Activated naive CD8-positive, alpha-beta T cell treated with anti-CD3 and anti-CD28 coated beads for 36 hours (primary cell): ENCODE results near the gene GRK5. TPM values are rescaled to one million over a fixed set of nuclear protein-coding genes. Genes with fewer than 3 reads are reported as not detected.

ENCODE experiments used
- DNase-seq: peaks from one replicate; pipeline ENCODE4 v3.0.0; 2021
- H3K27ac Mint-ChIP-seq: one replicate; pipeline ENCODE4 v1.8.0; 2022; ENCODE audit warnings: mild to moderate bottlenecking, moderate library complexity, mixed read lengths
- H3K27me3 Mint-ChIP-seq: one replicate; pipeline ENCODE4 v1.8.0; 2022; ENCODE audit warnings: mild to moderate bottlenecking, mixed read lengths
- H3K36me3 Mint-ChIP-seq: one replicate; pipeline ENCODE4 v1.8.0; 2021; ENCODE audit warnings: mild to moderate bottlenecking, mixed read lengths
- H3K4me1 Mint-ChIP-seq: one replicate; pipeline ENCODE4 v1.8.0; 2021; ENCODE audit warnings: mixed read lengths
- H3K4me3 Mint-ChIP-seq: one replicate; pipeline ENCODE4 v1.8.0; 2022; ENCODE audit warnings: mild to moderate bottlenecking, moderate library complexity, mixed read lengths
- H3K9me3 Mint-ChIP-seq: one replicate; pipeline ENCODE4 v1.8.0; 2022; ENCODE audit warnings: mixed read lengths
- total RNA-seq, 2 experiments: library from RNA; stranded (reverse); gene quantifications; one replicate each; pipeline ENCODE4 v1.2.3, GENCODE V29; 2021

Gene GRK5
- total RNA-seq, 2 experiments from 2014 or later, result 12.8 TPM

DNA sequence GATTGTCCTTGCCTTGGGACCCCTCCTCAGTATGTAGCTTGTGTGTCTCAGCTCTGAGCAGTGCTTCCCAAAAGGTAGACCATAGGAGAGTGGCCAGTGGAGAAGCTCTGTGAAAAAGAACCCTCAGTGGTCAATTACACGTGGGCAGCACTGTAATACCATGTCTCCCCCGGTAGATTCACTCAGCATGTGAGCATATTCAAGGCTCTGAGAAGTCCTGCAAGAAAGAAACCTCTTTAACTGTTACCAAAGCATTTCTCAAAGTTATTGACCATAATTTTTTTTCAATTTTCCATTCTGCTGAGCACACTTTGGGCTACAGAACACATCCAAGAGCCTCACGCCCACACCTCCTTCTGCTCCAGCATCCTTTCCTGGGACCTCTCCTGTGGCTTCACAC lies 192.1 kb downstream of the GRK5 start:
- DNase-seq, result no peak
- Mint-ChIP-seq H3K9me3 (no peaks in the 10 kb centered on the region), H3K27ac (no peak overlapping the region), H3K4me1 (peaks cover 9% of the 10 kb centered on the region), H3K36me3 (peaks cover 2% of the 10 kb centered on the region), H3K27me3 (no peaks in the 10 kb centered on the region), H3K4me3 (no peak overlapping the region)

DNA sequence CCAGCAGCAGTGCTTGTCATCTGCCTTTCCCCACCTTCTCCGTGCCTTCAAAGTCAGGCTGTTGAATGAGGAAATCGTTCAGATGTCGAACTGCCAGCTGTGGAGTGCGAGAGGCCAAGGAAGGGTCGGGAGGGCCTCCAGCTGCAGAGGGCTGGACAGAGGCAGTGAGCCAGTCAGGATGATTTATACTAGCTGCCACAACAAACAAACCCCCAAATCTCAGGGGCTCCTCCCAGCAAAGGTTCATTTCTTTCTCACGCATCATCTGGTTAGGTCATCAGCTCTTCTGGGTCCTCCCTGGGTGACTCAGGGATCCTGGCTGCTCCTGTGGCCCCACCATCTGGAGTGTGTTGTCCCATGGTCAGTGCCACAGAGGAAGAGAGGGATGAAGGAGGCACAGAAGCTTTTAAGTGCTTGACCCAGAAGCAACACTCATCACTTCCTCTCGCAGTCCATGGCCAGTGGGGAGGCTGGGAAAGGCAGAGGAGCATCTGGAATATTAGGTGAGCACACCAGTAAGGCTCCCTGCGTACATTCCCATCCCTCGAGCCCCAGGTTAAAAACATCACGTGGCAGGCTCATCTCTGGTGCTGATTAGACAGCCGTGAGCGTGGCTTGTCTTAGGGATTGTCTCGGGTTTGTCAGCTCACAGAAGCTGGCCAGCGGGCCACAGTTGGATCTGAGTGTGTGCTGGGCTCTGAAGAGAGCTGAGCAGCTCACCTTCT lies 194.5 kb downstream of the GRK5 start:
- H3K36me3 Mint-ChIP-seq, result peaks cover 2% of the 10 kb centered on the region
- no peak for DNase-seq
- H3K4me3 Mint-ChIP-seq, result no peak overlapping the region
- H3K27ac Mint-ChIP-seq, result no peak overlapping the region
- no peaks in the 10 kb centered on the region for H3K4me1 Mint-ChIP-seq
- H3K9me3 Mint-ChIP-seq, result no peaks in the 10 kb centered on the region
- no peaks in the 10 kb centered on the region for H3K27me3 Mint-ChIP-seq

DNA sequence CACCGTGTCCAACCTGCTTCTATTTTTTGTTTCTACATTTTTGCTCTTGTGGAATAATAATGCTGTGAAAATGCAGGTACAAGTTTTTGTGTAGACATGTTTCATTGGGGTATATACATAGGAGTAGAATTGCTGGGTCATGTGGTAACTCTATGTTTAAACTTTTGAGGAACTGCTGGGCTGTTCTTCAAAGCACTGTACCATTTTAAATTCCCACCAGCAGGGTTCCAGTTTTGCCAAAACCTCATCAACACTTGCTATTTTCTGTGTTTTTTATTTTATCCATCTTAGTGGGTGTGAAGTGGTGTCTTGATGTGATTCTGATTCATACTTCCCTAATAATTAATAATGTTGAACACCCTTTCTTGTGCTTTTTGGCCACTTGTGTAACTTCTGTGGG lies 196.6 kb downstream of the GRK5 start:
- Mint-ChIP-seq H3K27ac (no peak overlapping the region), H3K9me3 (no peaks in the 10 kb centered on the region), H3K4me3 (no peak overlapping the region), H3K27me3 (no peaks in the 10 kb centered on the region), H3K36me3 (no peaks in the 10 kb centered on the region), H3K4me1 (no peaks in the 10 kb centered on the region)
- DNase-seq, result no peak

DNA sequence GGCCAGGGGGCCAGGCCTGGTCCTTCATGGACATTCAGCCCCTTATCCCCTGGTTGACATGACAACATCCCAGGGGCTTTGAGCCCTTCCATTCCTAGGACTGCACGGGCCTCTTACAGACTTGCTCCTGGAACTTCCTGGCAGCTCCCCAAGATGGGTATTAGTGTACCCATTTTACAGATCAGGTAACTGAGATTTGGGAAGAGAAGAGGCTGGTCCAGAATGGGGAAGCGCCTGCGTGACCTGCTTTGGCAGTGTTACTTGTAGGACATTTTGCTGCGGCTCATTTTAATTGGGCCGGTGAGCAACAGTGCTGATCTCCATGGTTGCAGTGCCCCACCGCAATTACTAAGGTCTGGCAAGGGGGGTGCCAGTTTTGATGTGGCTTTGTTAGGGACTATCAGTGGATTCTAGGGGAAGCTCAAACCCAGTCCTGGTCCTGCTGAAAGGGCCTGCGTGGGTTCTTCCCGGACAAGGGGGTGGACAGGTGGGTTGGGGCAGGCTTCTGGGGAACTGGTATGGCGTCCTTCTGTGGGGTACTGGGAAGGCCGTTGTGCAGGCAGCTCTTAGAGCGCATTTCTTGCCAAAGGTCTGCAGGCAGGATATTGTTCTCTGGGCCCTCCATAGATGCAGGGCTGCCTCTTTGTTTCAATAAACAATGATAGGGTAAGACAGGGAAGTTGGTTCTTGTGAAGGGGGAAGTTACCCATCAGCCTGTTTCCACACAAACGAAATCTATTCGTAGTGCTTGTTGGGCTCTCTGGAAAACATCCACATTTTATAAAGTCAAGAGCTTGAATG lies 197.5 kb downstream of the GRK5 start:
- H3K27me3 Mint-ChIP-seq, result no peaks in the 10 kb centered on the region
- no peak for DNase-seq
- H3K27ac Mint-ChIP-seq, result no peak overlapping the region
- H3K9me3 Mint-ChIP-seq, result no peaks in the 10 kb centered on the region
- H3K4me3 Mint-ChIP-seq, result no peak overlapping the region
- H3K36me3 Mint-ChIP-seq, result no peaks in the 10 kb centered on the region
- no peaks in the 10 kb centered on the region for H3K4me1 Mint-ChIP-seq

DNA sequence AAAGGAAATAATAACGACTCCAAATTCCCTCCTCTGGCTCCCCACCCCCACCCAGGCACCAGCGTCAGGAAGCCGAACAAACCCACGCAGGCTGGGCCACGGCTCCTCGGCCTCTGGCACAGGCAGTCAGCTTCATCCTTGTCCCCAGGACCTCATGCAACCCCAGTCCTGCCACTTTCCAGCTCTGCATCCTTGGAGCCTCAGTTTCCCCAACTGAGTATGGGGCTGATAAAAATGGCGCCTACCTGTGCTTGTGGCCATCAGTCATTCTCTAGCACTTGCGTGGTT lies 198.1 kb downstream of the GRK5 start:
- H3K27ac Mint-ChIP-seq, result no peak overlapping the region
- no peak overlapping the region for H3K4me3 Mint-ChIP-seq
- no peaks in the 10 kb centered on the region for H3K36me3 Mint-ChIP-seq
- no peaks in the 10 kb centered on the region for H3K9me3 Mint-ChIP-seq
- H3K27me3 Mint-ChIP-seq, result no peaks in the 10 kb centered on the region
- no peak for DNase-seq
- no peaks in the 10 kb centered on the region for H3K4me1 Mint-ChIP-seq

DNA sequence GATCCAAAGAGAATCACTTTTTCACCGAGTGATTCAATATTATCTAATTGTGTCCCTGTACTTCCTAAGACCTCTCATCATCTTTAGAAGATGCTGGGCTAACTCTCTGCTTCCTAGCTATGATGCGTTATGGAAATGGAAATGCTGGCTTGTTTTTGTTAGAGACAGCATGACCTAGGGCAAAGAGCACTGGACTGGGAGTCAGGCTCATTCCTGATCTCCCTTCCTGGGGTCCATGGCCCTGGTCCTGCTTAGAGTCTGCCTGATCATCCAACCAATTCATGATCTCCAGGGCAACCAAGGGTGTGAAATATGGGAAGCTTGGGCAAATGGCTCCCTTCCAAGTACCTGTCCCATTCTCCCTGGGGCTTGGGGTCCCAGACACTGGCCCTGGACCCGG lies 198.8 kb downstream of the GRK5 start:
- Mint-ChIP-seq H3K27me3 (no peaks in the 10 kb centered on the region), H3K9me3 (no peaks in the 10 kb centered on the region), H3K4me3 (no peak overlapping the region), H3K27ac (no peak overlapping the region), H3K36me3 (no peaks in the 10 kb centered on the region), H3K4me1 (no peaks in the 10 kb centered on the region)
- DNase-seq, result no peak

DNA sequence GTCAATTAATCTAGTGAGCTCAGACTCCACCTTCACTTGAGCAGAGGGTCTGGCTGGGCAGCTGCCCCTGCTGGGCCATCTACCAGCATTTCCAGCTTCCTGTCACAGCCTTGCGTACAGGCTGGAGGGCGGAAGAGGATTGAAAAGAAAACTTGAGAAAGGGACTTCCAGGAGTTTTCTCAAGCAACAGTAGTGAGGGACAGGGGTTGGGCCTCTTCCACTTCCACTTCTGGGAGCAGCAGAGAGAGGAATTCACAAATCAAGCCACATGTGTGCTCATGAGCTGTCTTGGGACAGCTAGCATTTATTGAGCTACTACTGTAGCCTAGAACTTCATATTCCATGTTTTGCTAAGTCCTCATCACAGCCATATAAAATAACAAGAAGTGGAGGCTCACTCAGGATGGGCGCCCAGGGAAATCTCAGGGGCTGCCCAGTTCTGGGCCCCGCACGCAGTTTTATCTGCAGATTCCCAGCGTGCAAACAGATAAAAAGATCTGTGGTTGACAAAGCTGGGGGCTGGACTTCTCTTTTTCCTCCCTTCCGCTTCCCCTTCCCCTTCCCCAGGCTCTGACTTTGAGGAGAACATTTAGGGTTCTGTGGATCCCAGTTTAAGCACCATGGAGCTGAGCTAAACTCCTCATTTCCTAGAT lies 199.4 kb downstream of the GRK5 start:
- H3K9me3 Mint-ChIP-seq, result no peaks in the 10 kb centered on the region
- DNase-seq, result no peak
- H3K4me1 Mint-ChIP-seq, result no peaks in the 10 kb centered on the region
- no peak overlapping the region for H3K27ac Mint-ChIP-seq
- no peaks in the 10 kb centered on the region for H3K36me3 Mint-ChIP-seq
- H3K4me3 Mint-ChIP-seq, result no peak overlapping the region
- no peaks in the 10 kb centered on the region for H3K27me3 Mint-ChIP-seq

DNA sequence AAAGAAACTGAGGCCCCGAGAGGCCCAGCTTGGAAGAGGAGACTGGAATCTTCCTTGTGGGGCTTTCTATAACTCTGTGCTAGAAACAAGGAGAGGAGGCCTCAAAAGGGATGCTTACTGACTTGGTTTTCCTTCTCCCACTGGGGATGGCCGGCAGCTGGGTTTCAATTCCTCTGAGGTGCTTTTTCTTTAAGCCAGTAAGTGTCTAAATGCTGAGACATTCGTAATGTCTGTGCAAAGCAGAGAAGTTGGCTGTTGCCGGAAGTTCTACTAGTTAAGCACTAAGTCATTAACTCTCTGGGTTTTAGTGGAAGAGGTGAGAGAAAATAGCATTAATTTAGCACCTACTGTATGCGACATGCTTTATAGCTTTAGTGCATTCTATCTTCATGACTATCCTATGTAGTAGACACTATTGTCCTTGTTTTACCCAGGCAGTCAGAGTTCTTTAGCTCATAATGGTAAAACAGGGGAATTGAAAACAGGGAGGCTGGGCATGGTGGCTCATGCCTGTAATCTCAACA lies 199.9 kb downstream of the GRK5 start:
- no peaks in the 10 kb centered on the region for H3K27me3 Mint-ChIP-seq
- no peak overlapping the region for H3K27ac Mint-ChIP-seq
- H3K4me1 Mint-ChIP-seq, result no peaks in the 10 kb centered on the region

DNA sequence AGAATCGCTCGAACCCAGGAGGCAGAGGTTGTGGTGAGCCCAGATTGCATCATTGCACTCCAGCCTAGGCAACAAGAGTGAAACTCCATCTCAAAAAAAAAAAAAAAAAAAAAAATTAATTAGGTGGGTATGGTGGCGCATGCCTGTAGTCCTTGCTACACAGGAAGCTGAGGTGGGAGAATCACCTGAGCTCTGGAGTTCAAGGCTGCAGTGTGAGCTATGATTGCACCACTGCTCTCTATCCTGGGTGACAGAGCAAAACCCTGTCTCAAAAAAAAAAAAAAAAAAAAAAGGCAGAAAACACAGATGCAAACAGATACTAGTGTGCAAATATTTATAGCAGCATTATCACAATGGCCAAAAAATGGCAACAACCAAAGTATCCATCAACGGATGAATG lies 200.7 kb downstream of the GRK5 start:
- no peak overlapping the region for H3K27ac Mint-ChIP-seq
- H3K4me1 Mint-ChIP-seq, result no peaks in the 10 kb centered on the region
- no peaks in the 10 kb centered on the region for H3K9me3 Mint-ChIP-seq
- H3K4me3 Mint-ChIP-seq, result no peak overlapping the region
- DNase-seq, result no peak
- no peaks in the 10 kb centered on the region for H3K27me3 Mint-ChIP-seq
- no peaks in the 10 kb centered on the region for H3K36me3 Mint-ChIP-seq

More for the DNA sequence above, 199.9 kb downstream of the GRK5 start:
- Mint-ChIP-seq H3K4me3 (no peak overlapping the region), H3K36me3 (no peaks in the 10 kb centered on the region), H3K9me3 (no peaks in the 10 kb centered on the region)
- no peak for DNase-seq

DNA sequence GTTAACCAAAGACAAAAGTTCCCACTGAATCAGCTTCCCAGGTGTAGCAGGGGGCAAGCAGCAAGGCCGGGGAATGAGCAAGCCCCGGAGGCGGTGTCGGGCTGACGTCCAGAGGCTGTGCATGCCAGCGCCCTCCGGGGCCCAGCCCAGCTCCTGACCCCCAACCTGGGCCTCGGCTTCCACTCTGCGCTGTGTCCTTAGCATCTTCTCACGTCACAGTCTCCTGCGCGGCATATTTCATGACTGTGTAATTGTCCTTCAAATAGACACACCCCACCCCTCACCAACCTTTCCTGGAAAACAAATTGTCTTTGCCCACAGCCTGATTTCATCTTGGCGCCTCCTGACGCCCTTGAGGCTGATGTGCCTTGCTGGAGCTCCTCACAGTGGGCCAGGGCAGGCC lies 201.6 kb downstream of the GRK5 start:
- no peak overlapping the region for H3K4me3 Mint-ChIP-seq
- no peak overlapping the region for H3K27ac Mint-ChIP-seq
- no peaks in the 10 kb centered on the region for H3K36me3 Mint-ChIP-seq
- no peak for DNase-seq
- no peaks in the 10 kb centered on the region for H3K9me3 Mint-ChIP-seq
- H3K4me1 Mint-ChIP-seq, result no peaks in the 10 kb centered on the region
- no peaks in the 10 kb centered on the region for H3K27me3 Mint-ChIP-seq

DNA sequence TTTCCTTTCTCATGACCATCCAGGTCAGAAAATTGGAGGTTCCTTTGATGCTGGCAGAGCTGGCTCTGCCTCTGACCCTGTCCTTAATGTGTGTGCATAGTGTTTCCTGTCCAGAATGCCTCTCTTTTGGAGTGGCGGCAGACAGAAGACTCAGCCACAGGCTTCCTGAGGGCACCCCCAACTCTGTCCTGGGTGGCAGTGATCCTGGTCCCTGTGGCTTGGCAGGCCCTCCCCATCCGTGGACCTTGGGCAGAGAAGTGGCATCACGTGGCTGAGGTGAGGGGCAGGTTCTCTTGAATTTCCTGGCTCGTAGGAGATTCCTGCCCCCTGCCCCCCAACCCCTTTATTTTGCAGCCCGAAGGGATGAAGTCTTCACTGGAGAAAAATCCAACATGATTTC lies 202.0 kb downstream of the GRK5 start:
- no peak overlapping the region for H3K27ac Mint-ChIP-seq
- H3K27me3 Mint-ChIP-seq, result no peaks in the 10 kb centered on the region
- no peaks in the 10 kb centered on the region for H3K4me1 Mint-ChIP-seq
- H3K36me3 Mint-ChIP-seq, result no peaks in the 10 kb centered on the region
- H3K9me3 Mint-ChIP-seq, result no peaks in the 10 kb centered on the region
- H3K4me3 Mint-ChIP-seq, result no peak overlapping the region
- no peak for DNase-seq

DNA sequence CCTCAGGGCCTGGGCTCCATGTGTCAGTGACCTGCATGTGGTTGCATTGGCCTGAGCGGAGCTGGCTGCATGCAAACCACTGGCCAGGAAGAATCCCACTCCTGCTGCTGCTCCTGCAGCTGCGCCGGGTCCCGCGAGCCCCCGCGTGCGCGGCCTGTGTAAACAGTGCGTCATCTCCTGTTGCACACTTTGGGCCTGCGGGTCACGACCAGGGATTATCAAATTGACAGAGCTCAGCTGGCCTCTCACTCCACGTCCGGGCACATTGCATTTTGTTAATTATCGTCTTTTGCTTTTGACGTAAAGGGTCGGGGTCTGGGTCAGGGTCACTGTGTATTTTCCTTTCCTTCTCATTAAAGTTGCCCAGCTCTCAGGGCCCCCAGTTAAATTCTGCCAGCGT lies 202.5 kb downstream of the GRK5 start:
- Mint-ChIP-seq H3K27me3 (no peaks in the 10 kb centered on the region), H3K27ac (no peak overlapping the region), H3K4me1 (no peaks in the 10 kb centered on the region), H3K36me3 (no peaks in the 10 kb centered on the region), H3K4me3 (no peak overlapping the region), H3K9me3 (no peaks in the 10 kb centered on the region)
- DNase-seq, result no peak

DNA sequence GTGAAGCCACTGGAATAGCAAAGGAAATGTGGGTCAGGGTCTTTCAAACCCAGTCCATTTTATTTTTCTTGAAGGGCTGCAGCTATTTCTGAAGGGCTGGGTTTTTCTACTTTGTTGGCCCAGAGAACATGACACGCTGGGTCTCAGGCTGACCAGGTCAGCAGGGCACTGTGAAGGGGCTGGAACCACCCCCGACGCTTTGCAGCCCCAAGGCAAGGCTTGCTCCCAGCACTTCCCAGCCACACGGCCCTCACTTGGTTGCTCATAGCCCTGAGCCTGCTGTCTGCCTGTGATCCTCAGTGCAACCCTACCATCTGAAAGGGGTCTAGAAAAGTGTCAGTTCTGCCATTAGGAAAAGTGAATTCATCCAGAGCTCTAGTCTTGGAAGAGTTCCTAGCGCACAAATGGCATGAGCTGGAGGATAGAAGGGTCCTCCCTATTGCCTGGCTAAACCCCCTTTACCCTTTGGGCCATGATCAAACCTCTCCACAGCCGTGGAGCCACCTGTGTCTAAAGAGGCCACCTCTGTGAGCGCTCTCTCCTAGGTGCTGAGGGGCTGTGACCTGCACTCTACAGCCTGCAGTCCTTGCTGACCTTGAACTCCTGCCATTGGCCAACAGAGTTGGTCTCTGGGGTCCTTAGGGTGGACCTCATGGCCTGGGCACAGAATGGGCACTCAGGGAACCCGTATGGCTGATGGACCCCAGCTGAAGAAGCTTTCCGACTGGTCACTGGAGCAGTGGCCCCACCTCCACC lies 203.2 kb downstream of the GRK5 start:
- Mint-ChIP-seq H3K27me3 (no peaks in the 10 kb centered on the region), H3K36me3 (no peaks in the 10 kb centered on the region), H3K9me3 (no peaks in the 10 kb centered on the region), H3K4me3 (no peak overlapping the region), H3K27ac (no peak overlapping the region), H3K4me1 (no peaks in the 10 kb centered on the region)
- no peak for DNase-seq

DNA sequence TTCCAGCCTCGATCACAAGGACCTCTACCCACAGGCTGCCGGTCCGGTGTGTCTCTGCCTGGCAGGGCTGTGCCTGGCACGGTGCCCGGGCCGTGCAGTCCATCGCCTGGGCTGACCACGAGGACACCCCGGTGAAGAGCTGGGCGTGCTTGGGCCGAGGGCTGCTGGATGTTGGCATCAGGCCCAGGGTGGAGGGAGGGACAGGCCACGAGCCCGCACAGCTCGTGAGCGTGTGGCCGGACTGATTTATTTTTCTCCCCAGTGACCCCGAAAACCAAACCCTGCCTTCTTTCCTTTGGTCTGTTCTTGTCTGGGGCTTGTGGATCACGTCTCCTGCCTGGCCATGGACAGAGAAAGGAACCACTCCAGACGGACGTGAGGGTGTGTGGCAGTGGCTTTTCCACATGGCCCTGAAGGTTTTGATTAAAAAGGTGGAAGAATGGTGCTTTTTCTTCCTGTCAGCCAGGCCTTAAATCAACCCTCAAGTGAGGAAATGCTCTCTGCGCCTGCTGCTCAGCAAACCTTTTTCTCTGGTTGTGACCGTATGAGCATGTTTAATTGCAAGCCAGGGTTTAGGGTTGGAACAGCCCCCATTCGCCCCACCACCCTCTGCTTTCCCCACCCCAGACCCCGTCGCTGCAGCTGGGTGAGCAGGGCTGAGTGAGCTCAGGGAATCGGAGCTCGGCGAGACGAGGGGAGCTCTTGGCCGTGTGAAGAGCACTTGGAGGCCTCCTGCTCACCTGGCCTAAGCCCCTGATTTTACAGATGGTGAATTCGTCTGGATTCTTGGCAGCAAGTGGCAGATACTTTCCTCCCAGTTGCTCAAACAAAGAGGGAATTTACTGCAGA lies 205.1 kb downstream of the GRK5 start:
- no peak overlapping the region for H3K4me3 Mint-ChIP-seq
- DNase-seq, result no peak
- H3K27me3 Mint-ChIP-seq, result no peaks in the 10 kb centered on the region
- H3K27ac Mint-ChIP-seq, result no peak overlapping the region
- no peaks in the 10 kb centered on the region for H3K9me3 Mint-ChIP-seq
- H3K4me1 Mint-ChIP-seq, result no peaks in the 10 kb centered on the region
- H3K36me3 Mint-ChIP-seq, result no peaks in the 10 kb centered on the region
